ENCODE data around the gene BAIAP2. TPM values are rescaled to one million over a fixed set of nuclear protein-coding genes. Genes with fewer than 3 reads are reported as not detected.
A peak's percentile ranks its signal among the peaks of the same experiment; 100 is the strongest.

Gene BAIAP2
- polyA plus RNA-seq, 3 donors from 2014 or later = 1.1 to 5.1 (median 4.7) TPM

DNA sequence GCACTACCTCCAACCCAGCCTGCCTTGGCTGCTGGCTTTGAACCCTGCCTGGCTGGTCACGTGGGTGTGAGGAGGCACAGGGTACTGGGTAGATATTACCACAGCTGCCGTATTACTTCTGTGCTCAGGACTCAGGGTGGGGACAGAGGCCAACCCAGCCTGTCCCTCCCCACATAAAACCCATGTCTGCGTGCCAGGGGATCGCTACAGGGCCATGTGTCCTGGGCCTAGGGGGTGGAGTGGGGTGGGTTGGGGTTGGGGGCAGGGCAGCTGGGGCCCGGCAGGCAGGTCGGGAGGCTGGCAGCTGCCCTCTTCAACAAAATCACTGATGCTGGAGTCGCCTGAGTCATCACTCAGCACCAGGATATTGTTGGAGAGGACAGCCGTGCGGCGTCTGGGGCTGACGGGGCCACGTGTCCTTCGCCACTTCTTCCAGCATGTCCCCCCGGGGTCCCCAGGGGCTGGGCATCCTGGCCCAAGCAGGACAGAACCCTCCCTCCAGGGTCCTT is 90.7 kb downstream of the BAIAP2 start:
- H3K27me3 Mint-ChIP-seq (ENCODE audit: low read depth in 3 of 3) = no peaks in the 10 kb centered on the region
- no peaks in the 10 kb centered on the region for H3K9me3 Mint-ChIP-seq
- H3K36me3 Mint-ChIP-seq = no peaks in the 10 kb centered on the region
- H3K4me1 Mint-ChIP-seq = no peaks in the 10 kb centered on the region
- H3K4me3 Mint-ChIP-seq = no peak overlapping the region
- H3K27ac Mint-ChIP-seq = no peak overlapping the region
- no peak for DNase-seq

GRCh38 chr17:81126281-81127132 is 91.6 kb downstream of the BAIAP2 start:
- no peak overlapping the region for H3K4me3 Mint-ChIP-seq
- H3K4me1 Mint-ChIP-seq = no peaks in the 10 kb centered on the region
- no peaks in the 10 kb centered on the region for H3K36me3 Mint-ChIP-seq
- no peak for DNase-seq
- no peak overlapping the region for H3K27ac Mint-ChIP-seq
- no peaks in the 10 kb centered on the region for H3K9me3 Mint-ChIP-seq
- H3K27me3 Mint-ChIP-seq (ENCODE audit: low read depth in 3 of 3) = no peaks in the 10 kb centered on the region

DNA sequence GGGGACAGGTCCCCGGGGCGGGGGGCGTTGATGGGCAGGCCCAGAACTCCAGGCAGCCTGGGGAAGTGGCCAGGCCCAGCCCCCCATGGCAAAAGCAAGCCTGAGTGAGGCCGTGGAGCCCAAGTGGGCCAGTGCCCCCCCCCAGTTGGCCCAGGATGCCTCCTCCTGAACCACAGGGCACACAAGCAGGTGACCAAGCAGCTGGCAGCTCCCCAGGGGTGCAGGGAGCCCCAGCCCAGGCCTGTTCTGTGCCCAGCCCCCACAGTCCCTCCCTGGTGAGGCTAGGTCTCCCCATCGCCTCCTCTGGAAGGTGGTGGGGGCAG is 92.1 kb downstream of the BAIAP2 start:
- no peak overlapping the region for H3K27ac Mint-ChIP-seq
- DNase-seq = no peak
- no peaks in the 10 kb centered on the region for H3K36me3 Mint-ChIP-seq
- no peaks in the 10 kb centered on the region for H3K9me3 Mint-ChIP-seq
- no peaks in the 10 kb centered on the region for H3K27me3 Mint-ChIP-seq (ENCODE audit: low read depth in 3 of 3)
- no peaks in the 10 kb centered on the region for H3K4me1 Mint-ChIP-seq
- H3K4me3 Mint-ChIP-seq = no peak overlapping the region

GRCh38 chr17:81127526-81128177 is 92.7 kb downstream of the BAIAP2 start:
- no peak overlapping the region for H3K4me3 Mint-ChIP-seq
- no peaks in the 10 kb centered on the region for H3K36me3 Mint-ChIP-seq
- no peaks in the 10 kb centered on the region for H3K9me3 Mint-ChIP-seq

DNA sequence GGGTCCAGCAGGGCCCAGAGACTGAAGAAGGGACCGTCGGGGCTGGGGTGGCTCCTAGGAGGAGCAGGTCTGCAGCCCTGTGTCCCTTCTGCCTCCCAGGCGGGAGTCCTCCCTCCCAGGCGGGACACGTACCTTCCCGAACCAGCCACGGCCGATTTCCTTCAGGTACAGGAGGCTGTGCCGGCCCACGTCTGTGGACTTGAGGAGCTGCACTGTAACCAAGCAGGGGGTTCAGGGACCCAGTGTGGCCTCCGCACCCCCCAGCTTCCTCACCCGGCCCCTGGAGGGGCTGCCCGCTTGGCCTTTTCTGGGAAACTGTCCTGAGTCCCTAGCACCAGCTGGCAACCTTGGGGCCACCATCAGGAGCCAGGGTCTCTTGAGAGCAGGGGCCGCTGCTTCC is 93.4 kb downstream of the BAIAP2 start:
- H3K27ac Mint-ChIP-seq = no peak overlapping the region
- H3K36me3 Mint-ChIP-seq = no peaks in the 10 kb centered on the region
- no peak overlapping the region for H3K4me3 Mint-ChIP-seq

More at GRCh38 chr17:81127526-81128177, 92.7 kb downstream of the BAIAP2 start:
- Mint-ChIP-seq H3K27ac (no peak overlapping the region), H3K27me3 (ENCODE audit: low read depth in 3 of 3) (no peaks in the 10 kb centered on the region), H3K4me1 (no peaks in the 10 kb centered on the region)
- no peak for DNase-seq

GRCh38 chr17:81128774-81129173 is 93.8 kb downstream of the BAIAP2 start:
- Mint-ChIP-seq H3K4me3 (no peak overlapping the region), H3K36me3 (no peaks in the 10 kb centered on the region), H3K9me3 (no peaks in the 10 kb centered on the region)

More for the DNA sequence above, 93.4 kb downstream of the BAIAP2 start:
- Mint-ChIP-seq H3K9me3 (no peaks in the 10 kb centered on the region), H3K4me1 (no peaks in the 10 kb centered on the region), H3K27me3 (ENCODE audit: low read depth in 3 of 3) (no peaks in the 10 kb centered on the region)
- no peak for DNase-seq

DNA sequence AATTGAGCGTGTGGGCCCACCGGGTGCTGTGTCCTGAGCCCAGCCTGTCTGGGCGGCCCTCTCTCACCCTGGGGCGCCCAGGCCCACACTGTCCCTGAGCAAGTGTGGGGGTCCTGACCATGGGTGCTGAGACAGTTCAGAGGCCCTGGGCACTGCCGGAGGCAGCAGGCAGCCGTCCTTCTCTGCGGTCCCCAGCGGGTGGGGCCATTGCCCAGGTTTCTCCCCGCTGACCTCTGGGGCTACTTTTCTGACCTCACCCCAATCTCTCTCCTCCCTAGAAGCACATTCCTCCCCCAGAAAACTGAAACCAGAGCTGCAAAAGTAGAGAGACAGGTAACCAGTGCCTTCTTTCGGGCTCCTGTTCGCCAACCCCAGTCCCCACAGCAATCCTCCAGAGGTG is 94.3 kb downstream of the BAIAP2 start:
- no peak overlapping the region for H3K4me3 Mint-ChIP-seq
- no peaks in the 10 kb centered on the region for H3K9me3 Mint-ChIP-seq
- H3K27me3 Mint-ChIP-seq (ENCODE audit: low read depth in 3 of 3) = no peaks in the 10 kb centered on the region
- no peaks in the 10 kb centered on the region for H3K36me3 Mint-ChIP-seq
- H3K27ac Mint-ChIP-seq = peak overlapping the region in 1 of 6 donors; percentile 40
- H3K4me1 Mint-ChIP-seq = no peaks in the 10 kb centered on the region
- no peak for DNase-seq

More at GRCh38 chr17:81128774-81129173, 93.8 kb downstream of the BAIAP2 start:
- Mint-ChIP-seq H3K4me1 (no peaks in the 10 kb centered on the region), H3K27me3 (ENCODE audit: low read depth in 3 of 3) (no peaks in the 10 kb centered on the region), H3K27ac (no peak overlapping the region)
- DNase-seq = no peak

GRCh38 chr17:81129711-81130367 is 94.9 kb downstream of the BAIAP2 start:
- Mint-ChIP-seq H3K4me3 (no peak overlapping the region), H3K36me3 (no peaks in the 10 kb centered on the region), H3K9me3 (no peaks in the 10 kb centered on the region), H3K27ac (no peak overlapping the region), H3K27me3 (ENCODE audit: low read depth in 3 of 3) (no peaks in the 10 kb centered on the region), H3K4me1 (no peaks in the 10 kb centered on the region)
- DNase-seq = no peak

DNA sequence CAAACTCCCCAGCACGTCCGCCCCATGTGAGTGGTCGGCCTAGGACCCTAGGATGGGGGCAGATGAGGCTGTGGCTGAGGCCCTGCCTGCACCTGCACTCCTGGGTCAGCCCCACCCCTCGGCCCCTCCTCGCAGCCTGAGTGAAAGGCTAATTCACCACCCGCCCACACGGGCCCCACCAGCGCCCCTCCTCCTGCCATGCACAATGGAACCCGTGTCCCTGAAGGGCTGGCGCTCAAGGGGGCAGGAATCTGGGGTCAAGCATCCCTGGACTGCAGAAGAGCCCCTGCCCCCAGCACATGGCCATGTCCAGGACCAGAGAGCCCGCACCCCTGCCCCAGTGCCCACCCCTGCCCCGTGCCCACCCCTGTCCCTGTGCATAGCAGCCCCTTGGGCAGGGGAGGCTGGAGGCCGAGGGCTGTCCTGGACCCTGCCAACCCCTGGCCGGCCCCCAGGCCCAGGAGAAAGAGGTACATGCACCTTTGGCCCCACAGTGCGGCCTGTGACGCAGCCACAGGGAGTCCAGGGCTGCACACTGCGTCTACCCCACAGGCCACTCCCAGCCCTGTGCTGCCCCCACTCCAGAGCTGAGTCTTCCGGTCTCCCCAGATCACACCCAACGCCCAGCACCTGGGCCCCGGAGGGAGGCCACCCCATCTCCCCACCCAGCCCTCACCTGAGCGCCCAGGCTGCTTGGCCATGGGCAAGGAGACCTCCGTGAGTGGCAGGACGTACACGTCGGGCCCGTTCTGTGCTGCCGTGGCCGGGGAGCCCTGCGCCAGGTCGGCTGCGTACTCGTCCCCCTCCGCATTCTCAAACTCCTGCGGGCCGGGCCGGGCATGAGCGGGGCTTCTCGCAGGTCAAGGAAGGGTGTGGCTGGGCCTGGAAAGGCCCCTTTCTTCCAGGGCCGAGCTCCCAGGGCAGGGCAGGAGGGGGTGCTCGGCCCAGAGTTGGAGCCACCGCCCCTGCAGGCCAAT is 95.7 kb downstream of the BAIAP2 start:
- Mint-ChIP-seq H3K27ac (no peak overlapping the region), H3K27me3 (ENCODE audit: low read depth in 3 of 3) (no peaks in the 10 kb centered on the region), H3K9me3 (no peaks in the 10 kb centered on the region), H3K36me3 (no peaks in the 10 kb centered on the region), H3K4me1 (no peaks in the 10 kb centered on the region), H3K4me3 (no peak overlapping the region)
- no peak for DNase-seq

- Mint-ChIP-seq H3K4me1 (no peaks in the 10 kb centered on the region), H3K36me3 (no peaks in the 10 kb centered on the region), H3K27ac (no peak overlapping the region), H3K9me3 (no peaks in the 10 kb centered on the region), H3K4me3 (no peak overlapping the region), H3K27me3 (ENCODE audit: low read depth in 3 of 3) (no peaks in the 10 kb centered on the region)
- no peak for DNase-seq
Measured at GRCh38 chr17:81131486-81132196, 96.7 kb downstream of the BAIAP2 start.

DNA sequence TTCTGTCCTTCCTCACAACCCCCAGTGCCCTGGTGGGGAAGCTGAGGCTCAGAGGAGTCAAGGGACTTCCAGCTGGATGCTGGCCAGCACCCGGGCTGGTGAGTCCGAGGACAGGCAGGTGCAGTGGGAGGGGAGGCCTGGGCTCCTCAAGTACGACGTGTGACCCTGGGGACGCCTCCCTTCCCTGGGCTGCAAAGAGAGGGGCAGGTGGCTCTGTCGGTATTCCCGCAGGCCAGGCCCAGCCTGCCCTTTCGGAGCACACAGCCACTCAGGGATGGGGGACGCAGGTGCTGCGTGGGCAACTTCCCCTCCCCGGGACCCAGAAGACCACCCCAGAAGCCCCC is 97.2 kb downstream of the BAIAP2 start:
- no peaks in the 10 kb centered on the region for H3K9me3 Mint-ChIP-seq
- no peak overlapping the region for H3K27ac Mint-ChIP-seq
- DNase-seq = no peak
- H3K27me3 Mint-ChIP-seq (ENCODE audit: low read depth in 3 of 3) = no peaks in the 10 kb centered on the region
- no peaks in the 10 kb centered on the region for H3K36me3 Mint-ChIP-seq
- no peaks in the 10 kb centered on the region for H3K4me1 Mint-ChIP-seq
- H3K4me3 Mint-ChIP-seq = no peak overlapping the region

DNA sequence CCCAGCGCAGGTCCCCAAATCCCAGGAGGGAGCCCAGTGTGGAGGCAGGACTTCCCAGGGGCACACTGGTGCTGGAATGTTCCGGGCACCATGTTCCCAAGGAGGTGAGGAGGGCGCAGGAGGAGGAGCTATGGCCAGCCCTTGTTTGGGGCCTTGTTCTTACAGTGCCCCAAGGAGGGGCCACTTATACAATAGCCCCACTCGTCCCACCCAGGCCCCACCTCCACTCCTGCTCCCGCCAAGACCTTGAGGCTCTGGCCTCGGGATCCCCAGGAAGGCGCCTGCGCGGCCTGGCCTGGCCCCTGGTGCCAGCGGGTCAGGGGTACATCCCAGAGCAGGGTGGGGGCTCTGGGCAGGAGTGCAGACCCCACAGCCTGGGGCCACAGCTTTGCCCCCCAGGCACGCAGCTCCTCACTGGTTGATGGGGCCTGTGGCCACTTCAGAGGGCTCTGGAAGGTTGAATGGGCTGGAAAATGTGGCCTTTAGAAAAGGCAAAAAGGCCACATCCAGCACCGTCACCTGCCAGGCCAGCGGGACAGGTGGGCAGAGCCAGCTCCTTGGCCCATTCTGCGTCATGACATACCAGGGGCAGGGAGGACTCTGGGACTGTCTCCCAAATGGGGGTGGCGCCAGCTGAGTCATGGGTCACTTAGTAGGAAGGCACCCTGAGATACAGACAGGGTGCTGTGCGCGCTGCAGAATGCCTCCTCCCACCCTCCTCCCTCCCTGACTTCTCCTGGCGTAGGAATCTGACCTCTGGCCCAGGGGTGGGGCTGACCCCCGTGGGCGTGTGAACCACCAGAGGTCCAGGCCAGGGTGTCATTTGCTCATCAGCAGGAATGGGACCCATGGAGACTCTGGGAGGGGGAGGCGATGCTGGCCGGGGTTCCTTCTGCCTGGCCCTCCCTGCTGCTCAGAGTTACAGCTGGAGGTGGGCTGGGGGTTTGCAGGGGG is 98.1 kb downstream of the BAIAP2 start:
- Mint-ChIP-seq H3K9me3 (no peaks in the 10 kb centered on the region), H3K4me1 (no peaks in the 10 kb centered on the region), H3K4me3 (no peak overlapping the region)

More for the DNA sequence above, 98.1 kb downstream of the BAIAP2 start:
- Mint-ChIP-seq H3K36me3 (no peaks in the 10 kb centered on the region), H3K27ac (no peak overlapping the region), H3K27me3 (ENCODE audit: low read depth in 3 of 3) (no peaks in the 10 kb centered on the region)
- DNase-seq = no peak

All from immature natural killer cell (primary cell).